ENCODE results near the gene ZNF791.
"Not testable (repeated sequence)": the region's sequence is repeated elsewhere in the genome, so short reads cannot be mapped to it uniquely, and the experiment has no call there.

DNA sequence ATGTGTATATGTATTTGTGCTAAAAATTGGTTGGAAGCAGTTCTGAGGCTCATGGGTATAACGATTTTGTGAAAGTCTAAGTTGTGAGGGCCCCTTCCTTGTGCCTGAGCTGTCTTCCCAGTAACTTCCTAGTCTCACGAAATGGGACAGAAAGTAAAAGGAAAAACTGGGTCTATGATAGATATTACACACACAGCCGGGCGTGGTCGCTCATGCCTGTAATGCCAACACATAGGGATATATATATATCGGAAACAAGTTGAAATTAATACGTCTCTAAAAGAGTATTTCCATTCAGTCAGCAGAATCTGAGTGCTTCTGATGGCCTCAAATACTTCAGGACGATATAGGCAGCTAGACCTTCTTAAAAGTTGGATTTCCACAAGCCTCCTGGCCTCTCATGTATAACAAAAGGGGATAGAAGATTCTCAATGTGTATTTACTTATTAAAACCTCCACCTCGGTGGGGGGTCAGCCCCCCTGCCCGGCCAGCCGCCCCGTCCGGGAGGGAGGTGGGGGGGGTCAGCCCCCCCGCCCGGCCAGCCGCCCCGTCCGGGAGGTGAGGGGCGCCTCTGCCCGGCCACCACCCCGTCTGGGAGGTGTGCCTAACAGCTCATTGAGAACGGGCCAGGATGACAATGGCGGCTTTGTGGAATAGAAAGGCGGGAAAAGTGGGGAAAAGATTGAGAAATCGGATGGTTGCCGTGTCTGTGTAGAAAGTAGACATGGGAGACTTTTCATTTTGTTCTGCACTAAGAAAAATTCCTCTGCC, 10.7 kb downstream of the ZNF791 start:
- TF ChIP-seq REST (IDR thresholded peaks at IDR 0.05; ENCODE audit: unreplicated experiment); EZH2 (IDR thresholded peaks at IDR 0.05; ENCODE audit: low read depth, unreplicated experiment); EZH2phosphoT487 (IDR thresholded peaks at IDR 0.05; ENCODE audit: unreplicated experiment); POLR2AphosphoS5 (IDR thresholded peaks at IDR 0.05; ENCODE audit: low read depth); CREB1 (CRISPR knock-in tag; IDR thresholded peaks at IDR 0.05; ENCODE audit: low read depth); STAT1 (IDR thresholded peaks at IDR 0.05; ENCODE audit: unreplicated experiment); ZNF331 (CRISPR knock-in tag; IDR thresholded peaks at IDR 0.05; ENCODE audit: low read depth); JUNB (IDR thresholded peaks at IDR 0.05; ENCODE audit: unreplicated experiment); NANOG (IDR thresholded peaks at IDR 0.05; ENCODE audit: borderline replicate concordance); ETS1 (IDR thresholded peaks at IDR 0.05); ZNF114 (CRISPR knock-in tag; IDR thresholded peaks at IDR 0.05): not testable (repeated sequence)
- TF ChIP-seq, protein P1, sequence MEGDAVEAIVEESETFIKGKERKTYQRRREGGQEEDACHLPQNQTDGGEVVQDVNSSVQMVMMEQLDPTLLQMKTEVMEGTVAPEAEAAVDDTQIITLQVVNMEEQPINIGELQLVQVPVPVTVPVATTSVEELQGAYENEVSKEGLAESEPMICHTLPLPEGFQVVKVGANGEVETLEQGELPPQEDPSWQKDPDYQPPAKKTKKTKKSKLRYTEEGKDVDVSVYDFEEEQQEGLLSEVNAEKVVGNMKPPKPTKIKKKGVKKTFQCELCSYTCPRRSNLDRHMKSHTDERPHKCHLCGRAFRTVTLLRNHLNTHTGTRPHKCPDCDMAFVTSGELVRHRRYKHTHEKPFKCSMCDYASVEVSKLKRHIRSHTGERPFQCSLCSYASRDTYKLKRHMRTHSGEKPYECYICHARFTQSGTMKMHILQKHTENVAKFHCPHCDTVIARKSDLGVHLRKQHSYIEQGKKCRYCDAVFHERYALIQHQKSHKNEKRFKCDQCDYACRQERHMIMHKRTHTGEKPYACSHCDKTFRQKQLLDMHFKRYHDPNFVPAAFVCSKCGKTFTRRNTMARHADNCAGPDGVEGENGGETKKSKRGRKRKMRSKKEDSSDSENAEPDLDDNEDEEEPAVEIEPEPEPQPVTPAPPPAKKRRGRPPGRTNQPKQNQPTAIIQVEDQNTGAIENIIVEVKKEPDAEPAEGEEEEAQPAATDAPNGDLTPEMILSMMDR (conservative IDR thresholded peaks at IDR 0.05; ENCODE audit: low read depth in 2 of 2) = not testable (repeated sequence)
- TF ChIP-seq, protein P2, sequence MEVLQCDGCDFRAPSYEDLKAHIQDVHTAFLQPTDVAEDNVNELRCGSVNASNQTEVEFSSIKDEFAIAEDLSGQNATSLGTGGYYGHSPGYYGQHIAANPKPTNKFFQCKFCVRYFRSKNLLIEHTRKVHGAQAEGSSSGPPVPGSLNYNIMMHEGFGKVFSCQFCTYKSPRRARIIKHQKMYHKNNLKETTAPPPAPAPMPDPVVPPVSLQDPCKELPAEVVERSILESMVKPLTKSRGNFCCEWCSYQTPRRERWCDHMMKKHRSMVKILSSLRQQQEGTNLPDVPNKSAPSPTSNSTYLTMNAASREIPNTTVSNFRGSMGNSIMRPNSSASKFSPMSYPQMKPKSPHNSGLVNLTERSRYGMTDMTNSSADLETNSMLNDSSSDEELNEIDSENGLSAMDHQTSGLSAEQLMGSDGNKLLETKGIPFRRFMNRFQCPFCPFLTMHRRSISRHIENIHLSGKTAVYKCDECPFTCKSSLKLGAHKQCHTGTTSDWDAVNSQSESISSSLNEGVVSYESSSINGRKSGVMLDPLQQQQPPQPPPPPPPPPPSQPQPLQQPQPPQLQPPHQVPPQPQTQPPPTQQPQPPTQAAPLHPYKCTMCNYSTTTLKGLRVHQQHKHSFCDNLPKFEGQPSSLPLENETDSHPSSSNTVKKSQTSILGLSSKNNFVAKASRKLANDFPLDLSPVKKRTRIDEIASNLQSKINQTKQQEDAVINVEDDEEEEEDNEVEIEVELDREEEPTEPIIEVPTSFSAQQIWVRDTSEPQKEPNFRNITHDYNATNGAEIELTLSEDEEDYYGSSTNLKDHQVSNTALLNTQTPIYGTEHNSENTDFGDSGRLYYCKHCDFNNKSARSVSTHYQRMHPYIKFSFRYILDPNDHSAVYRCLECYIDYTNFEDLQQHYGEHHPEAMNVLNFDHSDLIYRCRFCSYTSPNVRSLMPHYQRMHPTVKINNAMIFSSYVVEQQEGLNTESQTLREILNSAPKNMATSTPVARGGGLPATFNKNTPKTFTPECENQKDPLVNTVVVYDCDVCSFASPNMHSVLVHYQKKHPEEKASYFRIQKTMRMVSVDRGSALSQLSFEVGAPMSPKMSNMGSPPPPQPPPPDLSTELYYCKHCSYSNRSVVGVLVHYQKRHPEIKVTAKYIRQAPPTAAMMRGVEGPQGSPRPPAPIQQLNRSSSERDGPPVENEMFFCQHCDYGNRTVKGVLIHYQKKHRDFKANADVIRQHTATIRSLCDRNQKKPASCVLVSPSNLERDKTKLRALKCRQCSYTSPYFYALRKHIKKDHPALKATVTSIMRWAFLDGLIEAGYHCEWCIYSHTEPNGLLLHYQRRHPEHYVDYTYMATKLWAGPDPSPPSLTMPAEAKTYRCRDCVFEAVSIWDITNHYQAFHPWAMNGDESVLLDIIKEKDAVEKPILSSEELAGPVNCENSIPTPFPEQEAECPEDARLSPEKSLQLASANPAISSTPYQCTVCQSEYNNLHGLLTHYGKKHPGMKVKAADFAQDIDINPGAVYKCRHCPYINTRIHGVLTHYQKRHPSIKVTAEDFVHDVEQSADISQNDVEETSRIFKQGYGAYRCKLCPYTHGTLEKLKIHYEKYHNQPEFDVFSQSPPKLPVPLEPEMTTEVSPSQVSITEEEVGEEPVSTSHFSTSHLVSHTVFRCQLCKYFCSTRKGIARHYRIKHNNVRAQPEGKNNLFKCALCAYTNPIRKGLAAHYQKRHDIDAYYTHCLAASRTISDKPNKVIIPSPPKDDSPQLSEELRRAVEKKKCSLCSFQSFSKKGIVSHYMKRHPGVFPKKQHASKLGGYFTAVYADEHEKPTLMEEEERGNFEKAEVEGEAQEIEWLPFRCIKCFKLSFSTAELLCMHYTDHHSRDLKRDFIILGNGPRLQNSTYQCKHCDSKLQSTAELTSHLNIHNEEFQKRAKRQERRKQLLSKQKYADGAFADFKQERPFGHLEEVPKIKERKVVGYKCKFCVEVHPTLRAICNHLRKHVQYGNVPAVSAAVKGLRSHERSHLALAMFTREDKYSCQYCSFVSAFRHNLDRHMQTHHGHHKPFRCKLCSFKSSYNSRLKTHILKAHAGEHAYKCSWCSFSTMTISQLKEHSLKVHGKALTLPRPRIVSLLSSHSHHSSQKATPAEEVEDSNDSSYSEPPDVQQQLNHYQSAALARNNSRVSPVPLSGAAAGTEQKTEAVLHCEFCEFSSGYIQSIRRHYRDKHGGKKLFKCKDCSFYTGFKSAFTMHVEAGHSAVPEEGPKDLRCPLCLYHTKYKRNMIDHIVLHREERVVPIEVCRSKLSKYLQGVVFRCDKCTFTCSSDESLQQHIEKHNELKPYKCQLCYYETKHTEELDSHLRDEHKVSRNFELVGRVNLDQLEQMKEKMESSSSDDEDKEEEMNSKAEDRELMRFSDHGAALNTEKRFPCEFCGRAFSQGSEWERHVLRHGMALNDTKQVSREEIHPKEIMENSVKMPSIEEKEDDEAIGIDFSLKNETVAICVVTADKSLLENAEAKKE (CRISPR knock-in tag; IDR thresholded peaks at IDR 0.05) = not testable (repeated sequence)

All from GM23338 (cell line).